ENCODE measurements around the gene TSPAN33. TPM values are rescaled to one million over a fixed set of nuclear protein-coding genes. Genes with fewer than 3 reads are reported as not detected.
A peak's percentile ranks its signal among the peaks of the same experiment; 100 is the strongest.

TSPAN33 gene
- total RNA-seq, 2 donors from 2014 or later = 9.8 to 11.1 TPM

DNA sequence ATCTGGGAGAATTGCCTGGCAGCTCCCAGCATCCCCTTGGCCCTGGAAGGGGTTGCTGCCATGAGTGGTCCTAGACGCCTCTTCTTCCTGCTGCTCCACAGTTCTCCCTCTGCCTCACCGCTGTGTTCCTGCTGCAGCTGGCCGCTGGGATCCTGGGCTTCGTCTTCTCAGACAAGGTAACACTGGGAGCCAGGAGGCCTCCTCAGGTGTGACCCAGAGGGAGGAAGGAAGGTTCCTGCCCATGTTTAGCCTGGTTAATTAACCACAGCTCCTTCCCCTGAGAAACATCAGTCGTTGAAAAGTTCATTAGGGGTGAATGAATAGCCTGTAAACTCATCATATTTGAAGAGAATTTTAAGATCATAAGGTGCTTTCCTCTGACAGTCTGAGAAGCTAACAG lies 18.2 kb downstream of the TSPAN33 start:
- Histone ChIP-seq H3K27me3 (no peaks in the 10 kb centered on the region), H3K36me3 (no peaks in the 10 kb centered on the region), H3K4me1 (no peaks in the 10 kb centered on the region), H3K9me3 (no peaks in the 10 kb centered on the region), H3K4me3 (no peak overlapping the region), H3K27ac (no peak overlapping the region)
- TF ChIP-seq, protein P1, sequence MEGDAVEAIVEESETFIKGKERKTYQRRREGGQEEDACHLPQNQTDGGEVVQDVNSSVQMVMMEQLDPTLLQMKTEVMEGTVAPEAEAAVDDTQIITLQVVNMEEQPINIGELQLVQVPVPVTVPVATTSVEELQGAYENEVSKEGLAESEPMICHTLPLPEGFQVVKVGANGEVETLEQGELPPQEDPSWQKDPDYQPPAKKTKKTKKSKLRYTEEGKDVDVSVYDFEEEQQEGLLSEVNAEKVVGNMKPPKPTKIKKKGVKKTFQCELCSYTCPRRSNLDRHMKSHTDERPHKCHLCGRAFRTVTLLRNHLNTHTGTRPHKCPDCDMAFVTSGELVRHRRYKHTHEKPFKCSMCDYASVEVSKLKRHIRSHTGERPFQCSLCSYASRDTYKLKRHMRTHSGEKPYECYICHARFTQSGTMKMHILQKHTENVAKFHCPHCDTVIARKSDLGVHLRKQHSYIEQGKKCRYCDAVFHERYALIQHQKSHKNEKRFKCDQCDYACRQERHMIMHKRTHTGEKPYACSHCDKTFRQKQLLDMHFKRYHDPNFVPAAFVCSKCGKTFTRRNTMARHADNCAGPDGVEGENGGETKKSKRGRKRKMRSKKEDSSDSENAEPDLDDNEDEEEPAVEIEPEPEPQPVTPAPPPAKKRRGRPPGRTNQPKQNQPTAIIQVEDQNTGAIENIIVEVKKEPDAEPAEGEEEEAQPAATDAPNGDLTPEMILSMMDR (IDR thresholded peaks at IDR 0.05) = no peak
- DNase-seq (ENCODE audit: low spot score) = no peak

GRCh38 chr7:129163875-129164544 lies 19.5 kb downstream of the TSPAN33 start:
- H3K27me3 ChIP-seq = no peaks in the 10 kb centered on the region
- no peaks in the 10 kb centered on the region for H3K9me3 ChIP-seq
- H3K4me1 ChIP-seq = peaks cover 0 to 8% of the 10 kb centered on the region in 2 donors
- TF ChIP-seq, protein P1 (IDR thresholded peaks at IDR 0.05) = peak; percentile 70 to 82
- H3K36me3 ChIP-seq = no peaks in the 10 kb centered on the region
- no peak overlapping the region for H3K4me3 ChIP-seq
- DNase-seq (ENCODE audit: low spot score) = no peak
- H3K27ac ChIP-seq = no peak overlapping the region

GRCh38 chr7:129166745-129167144 lies 22.2 kb downstream of the TSPAN33 start:
- no peak overlapping the region for H3K4me3 ChIP-seq
- H3K4me1 ChIP-seq = peaks cover 0 to 17% of the 10 kb centered on the region in 2 donors
- H3K9me3 ChIP-seq = no peaks in the 10 kb centered on the region

DNA sequence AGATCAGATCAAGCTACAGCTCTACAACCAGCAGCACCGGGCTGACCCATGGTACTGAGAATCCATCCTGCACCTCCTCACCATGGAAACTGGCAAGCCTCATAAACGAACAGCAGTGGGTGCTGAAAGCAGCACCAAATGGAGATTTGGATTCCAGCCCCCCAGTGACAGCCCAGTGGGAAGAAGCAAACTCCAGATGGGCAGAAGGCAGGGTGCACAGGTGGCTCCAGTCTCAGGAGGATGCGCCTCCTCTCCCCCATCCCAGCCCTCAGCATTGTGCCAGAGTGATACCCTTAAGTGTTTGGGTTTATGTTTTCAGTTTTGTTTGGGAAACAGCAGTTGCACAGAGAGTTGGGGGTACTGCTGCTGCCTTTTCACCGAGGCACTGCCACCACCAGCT lies 23.3 kb downstream of the TSPAN33 start:
- no peak for DNase-seq (ENCODE audit: low spot score)
- no peaks in the 10 kb centered on the region for H3K36me3 ChIP-seq
- H3K9me3 ChIP-seq = no peaks in the 10 kb centered on the region
- H3K4me1 ChIP-seq = peaks cover 0 to 17% of the 10 kb centered on the region in 2 donors
- TF ChIP-seq, protein P1 (IDR thresholded peaks at IDR 0.05) = no peak
- no peaks in the 10 kb centered on the region for H3K27me3 ChIP-seq
- no peak overlapping the region for H3K27ac ChIP-seq
- no peak overlapping the region for H3K4me3 ChIP-seq

More at GRCh38 chr7:129166745-129167144, 22.2 kb downstream of the TSPAN33 start:
- DNase-seq (ENCODE audit: low spot score) = no peak
- H3K36me3 ChIP-seq = no peaks in the 10 kb centered on the region
- TF ChIP-seq, protein P1 (IDR thresholded peaks at IDR 0.05) = no peak
- H3K27me3 ChIP-seq = no peaks in the 10 kb centered on the region
- H3K27ac ChIP-seq = no peak overlapping the region

- no peak for DNase-seq (ENCODE audit: low spot score)
- no peaks in the 10 kb centered on the region for H3K36me3 ChIP-seq
- TF ChIP-seq, protein P1 (IDR thresholded peaks at IDR 0.05) = no peak
- peaks cover 0 to 17% of the 10 kb centered on the region in 2 donors for H3K4me1 ChIP-seq
- H3K27me3 ChIP-seq = no peaks in the 10 kb centered on the region
- H3K9me3 ChIP-seq = no peaks in the 10 kb centered on the region
- H3K4me3 ChIP-seq = peak overlapping the region; percentile 39 to 56
- H3K27ac ChIP-seq = peak overlapping the region; percentile 13 to 60
These were observed 23.9 kb downstream of the TSPAN33 start for GRCh38 chr7:129168231-129169021.
